HepG2 (cell line): ENCODE results near the gene GFER.

Experiments used
- ARNT ChIP-seq: fragments of 450-650 bp; IDR thresholded peaks from 2 replicates; pipeline ENCODE4 v1.6.1; 2017
- CTCF ChIP-seq: sonication (generic); formaldehyde crosslinking; IDR thresholded peaks from 2 replicates; pipeline ENCODE4 v1.5.0; 2020; ENCODE audit warnings: mild to moderate bottlenecking, missing genetic modification reagents, moderate library complexity
- EZH2 ChIP-seq: conservative IDR thresholded peaks from 2 replicates; pipeline ENCODE4 v1.6.1; 2012; ENCODE audit warnings: mild to moderate bottlenecking, low read depth, low read length, moderate library complexity
- IKZF1 ChIP-seq: fragments of 450-650 bp; IDR thresholded peaks from 2 replicates; pipeline ENCODE4 v1.7.1; 2016
- RBM39 ChIP-seq: fragments of 200-400 bp; formaldehyde crosslinking; IDR thresholded peaks from one replicate; pipeline ENCODE4 v1.6.1; 2018; ENCODE audit warnings: antibody characterized with exemption, mild to moderate bottlenecking, low read depth, low read length; ENCODE audit not compliant: poor library complexity, severe bottlenecking
- SMC3 ChIP-seq: IDR thresholded peaks from 2 replicates; pipeline ENCODE4 v1.6.1; 2011; ENCODE audit warnings: low read length, improper control_type of control experiment
- TAF1 ChIP-seq: sonication (generic); formaldehyde crosslinking; IDR thresholded peaks from 2 replicates; pipeline ENCODE4 v1.4.0; 2020; ENCODE audit warnings: missing genetic modification reagents
- ZNF367 ChIP-seq: sonication (generic); formaldehyde crosslinking; IDR thresholded peaks from 2 replicates; pipeline ENCODE4 v1.4.0; 2020; ENCODE audit warnings: missing genetic modification reagents, borderline replicate concordance

- TF ChIP-seq ZNF367 (CRISPR knock-in tag): no peak
- no peak for TF ChIP-seq RBM39
- no peak for TF ChIP-seq ARNT
- no peak for TF ChIP-seq IKZF1
- no peak for TF ChIP-seq TAF1
- TF ChIP-seq EZH2: no peak
- no peak for TF ChIP-seq SMC3
- TF ChIP-seq CTCF (CRISPR knock-in tag): no peak
Measured at GRCh38 chr16:1975432-1976215, 8.4 kb upstream of the GFER start.
